GM12878 (cell line): ENCODE measurements around the gene ANKDD1A. TPM values are rescaled to one million over a fixed set of nuclear protein-coding genes. Genes with fewer than 3 reads are reported as not detected.

Experiments used
- ATAC-seq: fragments of 200-7000 bp; cut with Tn5 transposase; 3 replicates; pipeline ENCODE4 v1.9.1; 2020; ENCODE audit warnings: mild to moderate bottlenecking, moderate library complexity
- BruUV-seq: library from RNA; stranded (reverse); fragments of 400-500 nt; replicated peaks from 2 replicates; lab custom pipeline; 2021; lab: Mats Ljungman, UMichigan
- CTCF ChIA-PET: fragments of 300-600 bp; sonication (Branson Sonifier 250); formaldehyde crosslinking; extraction: SDS; loops from one replicate; lab custom pipeline; 2021; ENCODE audit warnings: inconsistent platforms; lab: Yijun Ruan, JAX
- POLR2A ChIA-PET: fragments of 350-600 bp; formaldehyde crosslinking; extraction: SDS; loops from one replicate; lab custom pipeline; 2021; ENCODE audit warnings: inconsistent platforms; lab: Charles Lee
- RAD21 ChIA-PET: fragments of 300-600 bp; sonication (Branson Sonifier 250); formaldehyde crosslinking; loops from one replicate; lab custom pipeline; 2023; ENCODE audit warnings: antibody characterized with exemption; ENCODE audit not compliant: unreplicated experiment; lab: Charles Lee
- SMC1A ChIA-PET: fragments of 300-600 bp; sonication (Branson Sonifier 250); formaldehyde crosslinking; loops from one replicate; lab custom pipeline; 2023; ENCODE audit not compliant: unreplicated experiment, uncharacterized antibody; lab: Charles Lee
- DNase-seq: peaks from one replicate; pipeline ENCODE4 v3.0.0-alpha.2; 2011; ENCODE audit warnings: low read depth, low spot score
- FAIRE-seq: peaks from 3 replicates; lab custom pipeline; 2011; peaks lifted over from hg19 to GRCh38; lab: Jason Lieb, UNC
- H2AFZ ChIP-seq: 2 replicates; pipeline ENCODE4 v1.6.0; 2011; ENCODE audit warnings: low read depth, low read length, control low read depth; ENCODE audit not compliant: control insufficient read depth
- H3K27ac ChIP-seq: 2 replicates; pipeline ENCODE4 v1.5.1; 2011; ENCODE audit warnings: control low read depth; ENCODE audit not compliant: control insufficient read depth, insufficient read depth
- H3K27me3 ChIP-seq, 2 experiments: replicated peaks in 1 of 2; 2 replicates each; pipeline versions ENCODE4 v1.6.0 to v1.6.1; 2011; ENCODE audit warnings: low read length in 1 of 2; ENCODE audit not compliant: control insufficient read depth in 2 of 2, insufficient read depth in 2 of 2
- H3K36me3 ChIP-seq, 2 experiments: 2 replicates each; pipeline ENCODE4 v1.5.1; 2011; ENCODE audit warnings: low read length in 1 of 2; ENCODE audit not compliant: control insufficient read depth in 2 of 2, insufficient read depth in 2 of 2
- H3K4me1 ChIP-seq: 2 replicates; pipeline ENCODE4 v1.6.1; 2011; ENCODE audit warnings: mild to moderate bottlenecking, low read length, moderate library complexity, mixed read lengths; ENCODE audit not compliant: control insufficient read depth, insufficient read depth
- H3K4me2 ChIP-seq: 2 replicates; pipeline ENCODE4 v1.6.0; 2011; ENCODE audit warnings: control low read depth; ENCODE audit not compliant: control insufficient read depth, insufficient read depth
- H3K4me3 ChIP-seq: fragments of 200-600 bp; sonication (generic); 2 replicates; pipeline ENCODE4 v1.5.1; 2016
- H3K79me2 ChIP-seq: 2 replicates; pipeline ENCODE4 v1.6.0; 2011; ENCODE audit warnings: low read length; ENCODE audit not compliant: control insufficient read depth, insufficient read depth
- H3K9ac ChIP-seq: 2 replicates; pipeline ENCODE4 v1.8.0; 2011; ENCODE audit warnings: low read length, control low read depth, mixed read lengths; ENCODE audit not compliant: control insufficient read depth, insufficient read depth
- H3K9me3 ChIP-seq: replicated peaks from 3 replicates; pipeline ENCODE4 v1.5.1; 2011; ENCODE audit warnings: mild to moderate bottlenecking, low read length; ENCODE audit not compliant: control insufficient read depth, insufficient read depth
- H4K20me1 ChIP-seq: 2 replicates; pipeline ENCODE4 v1.6.0; 2011; ENCODE audit not compliant: control insufficient read depth, insufficient read depth
- BACH1 ChIP-seq: fragments of 450-650 bp; IDR thresholded peaks from 2 replicates; pipeline ENCODE4 v1.6.1; 2017; ENCODE audit warnings: mild to moderate bottlenecking, borderline replicate concordance
- FOXK2 ChIP-seq: fragments of 450-650 bp; IDR thresholded peaks from 2 replicates; pipeline ENCODE4 v1.6.1; 2017; ENCODE audit warnings: mild to moderate bottlenecking, moderate library complexity
- IKZF1 ChIP-seq: fragments of 450-650 bp; conservative IDR thresholded peaks from 2 replicates; pipeline ENCODE4 v1.6.1; 2017; ENCODE audit warnings: antibody characterized with exemption, mild to moderate bottlenecking
- JUND ChIP-seq: IDR thresholded peaks from 2 replicates; pipeline ENCODE4 v1.6.1; 2012; ENCODE audit warnings: low read depth, mild to moderate bottlenecking, low read length, improper control_type of control experiment, moderate library complexity
- MXI1 ChIP-seq: fragments of 150-350 bp; IDR thresholded peaks from 2 replicates; pipeline ENCODE4 v1.6.1; 2011; ENCODE audit warnings: low read depth, mild to moderate bottlenecking, inconsistent platforms, low read length, improper control_type of control experiment
- POLR2A ChIP-seq: IDR thresholded peaks from 2 replicates; pipeline ENCODE4 v1.6.1; 2011; ENCODE audit warnings: low read depth, mild to moderate bottlenecking, low read length
- POU2F2 ChIP-seq: IDR thresholded peaks from 3 replicates; pipeline ENCODE4 v1.6.1; 2011; ENCODE audit warnings: low read depth, mild to moderate bottlenecking, low read length, borderline replicate concordance
- RAD51 ChIP-seq: fragments of 450-650 bp; IDR thresholded peaks from 2 replicates; pipeline ENCODE4 v1.6.1; 2016; ENCODE audit warnings: moderate library complexity, mild to moderate bottlenecking, inconsistent platforms
- RBBP5 ChIP-seq: fragments of 200-600 bp; sonication (generic); conservative IDR thresholded peaks from 2 replicates; pipeline ENCODE4 v1.6.1; 2016
- SMARCA5 ChIP-seq: fragments of 450-650 bp; IDR thresholded peaks from 2 replicates; pipeline ENCODE4 v1.6.1; 2017; ENCODE audit warnings: mild to moderate bottlenecking
- TCF7 ChIP-seq: IDR thresholded peaks from 2 replicates; pipeline ENCODE4 v1.6.1; 2014; ENCODE audit warnings: antibody characterized with exemption, borderline replicate concordance
- ZNF24 ChIP-seq: fragments of 450-650 bp; IDR thresholded peaks from 2 replicates; pipeline ENCODE4 v1.6.1; 2017; ENCODE audit warnings: antibody characterized with exemption, mild to moderate bottlenecking
- WGBS: methylation state at CpG from one replicate; pipeline ENCODE4 v1.1.6; 2016; ENCODE audit warnings: low lambda C conversion rate; ENCODE audit not compliant: insufficient replicate concordance, insufficient coverage; ENCODE audit errors: missing lambda C conversion rate; 5-methylcytosine and 5-hydroxymethylcytosine counted together
- in situ Hi-C: fragments of 300-500 bp; cut with MboI; formaldehyde crosslinking; loops from 9 replicates; pipeline ENCODE4 v1.14.3; 2018; ENCODE audit warnings: mixed read lengths
- intact Hi-C: fragments of 100-400 bp; cut with micrococcal nuclease; formaldehyde crosslinking; loops from one replicate; pipeline ENCODE4 v1.14.2; 2022; ENCODE audit not compliant: unreplicated experiment
- polyA plus RNA-seq, 11 experiments: library from polyadenylated mRNA; depleted of rRNA in 4 of 11; unstranded in 6 of 11; stranded (reverse) in 5 of 11; fragments of >200 nt; fragmentation: Nextera tagmentation in 4 of 11; fragmentation: Illumina TruSeq in 1 of 11; extraction: Ambion mirVana in 4 of 11; extraction: Trizol in 1 of 11; gene quantifications; 1 replicate in 1 of 11; 2 replicates in 10 of 11; pipeline versions ENCODE4 v1.2.1 to v1.2.3, GENCODE V29; 2011 to 2016; ENCODE audit warnings: inconsistent platforms in 2 of 11, missing spikeins in 2 of 11, low read depth in 1 of 11
- total RNA-seq, 4 experiments: library from RNA; depleted of rRNA in 3 of 4; stranded (reverse); fragments of >200 nt in 3 of 4; fragmentation: Illumina TruSeq in 1 of 4; extraction: Trizol in 1 of 4; gene quantifications; 2 replicates each; pipeline versions ENCODE4 v1.2.1 to v1.2.3, GENCODE V29; 2013 to 2021
- TF ChIP-seq, protein P1 (sequence below): fragments of 450-650 bp; formaldehyde crosslinking; IDR thresholded peaks from 2 replicates; pipeline ENCODE4 v1.4.0; 2022; ENCODE audit warnings: mild to moderate bottlenecking, moderate library complexity

ANKDD1A gene
- total and polyA plus RNA-seq, 10 of the 15 experiments (the other 5 are each of a cell fraction or from before 2014, with no cell fraction given): 1.5 to 6.6 (median 4.1) TPM

DNA sequence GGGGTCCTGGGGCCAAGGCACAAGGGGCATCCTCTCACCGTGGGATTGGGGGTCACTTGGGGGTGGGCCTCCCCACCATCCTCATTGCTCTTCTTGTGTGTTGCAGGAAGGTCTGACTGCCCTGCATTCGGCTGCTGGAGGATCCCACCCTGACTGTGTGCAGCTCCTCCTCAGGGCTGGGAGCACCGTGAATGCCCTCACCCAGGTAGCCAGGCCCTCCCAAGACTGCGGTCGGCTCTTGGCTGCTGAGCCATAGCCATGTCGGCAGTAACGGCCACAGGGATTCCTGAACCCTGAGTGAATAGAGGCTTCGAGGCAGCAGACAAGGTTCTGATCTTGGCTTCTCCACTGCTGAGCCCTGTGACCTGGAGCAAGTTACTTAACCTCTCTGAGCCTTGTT lies 19.7 kb downstream of the ANKDD1A start (continued):
- TF ChIP-seq IKZF1 (no peak), ZNF24 (no peak), POU2F2 (no peak), TCF7 (no peak), MXI1 (no peak), FOXK2 (no peak)

DNA sequence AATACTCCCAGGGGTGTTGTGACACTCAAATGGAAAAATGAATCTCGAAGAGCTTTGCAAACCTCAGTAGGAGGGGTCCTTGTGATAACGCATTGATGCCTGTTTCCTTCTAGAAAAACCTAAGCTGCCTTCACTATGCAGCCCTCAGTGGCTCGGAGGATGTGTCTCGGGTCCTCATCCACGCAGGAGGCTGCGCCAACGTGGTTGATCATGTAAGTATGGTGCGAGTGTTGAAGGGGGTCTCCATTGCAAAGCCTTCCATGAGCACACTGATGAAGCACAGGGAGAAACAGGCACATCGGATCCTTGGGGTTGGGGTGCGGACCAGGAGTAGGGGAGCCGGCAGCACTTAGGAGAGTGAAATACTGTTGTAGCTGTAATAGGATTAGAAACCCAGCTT lies 22.3 kb downstream of the ANKDD1A start:
- no peak overlapping the region for H2AFZ ChIP-seq
- no peaks in the 10 kb centered on the region for H4K20me1 ChIP-seq
- ChIA-PET CTCF (interaction anchor here (0.7 to 1.4 kb wide), 2 partner anchors 204 to 525 kb away, joined by 3 to 5 read pairs; no protein-coding TSS in a partner anchor), RAD21 (no interaction called here), POLR2A (interaction anchor here (1.2 kb wide), 1 partner anchor 22 kb away, joined by 4 read pairs; no protein-coding TSS in a partner anchor), SMC1A (interaction anchor here (0.6 to 0.7 kb wide), 2 partner anchors 31 to 48 kb away, joined by 3 read pairs; no protein-coding TSS in a partner anchor)
- DNase-seq (no peak), ATAC-seq (no peak), FAIRE-seq (no peak)
- H3K9me3 ChIP-seq: no peaks in the 10 kb centered on the region
- BruUV-seq: no TSS peak
- no peaks in the 10 kb centered on the region for H3K79me2 ChIP-seq
- no peak overlapping the region for H3K4me3 ChIP-seq
- TF ChIP-seq, protein P1, sequence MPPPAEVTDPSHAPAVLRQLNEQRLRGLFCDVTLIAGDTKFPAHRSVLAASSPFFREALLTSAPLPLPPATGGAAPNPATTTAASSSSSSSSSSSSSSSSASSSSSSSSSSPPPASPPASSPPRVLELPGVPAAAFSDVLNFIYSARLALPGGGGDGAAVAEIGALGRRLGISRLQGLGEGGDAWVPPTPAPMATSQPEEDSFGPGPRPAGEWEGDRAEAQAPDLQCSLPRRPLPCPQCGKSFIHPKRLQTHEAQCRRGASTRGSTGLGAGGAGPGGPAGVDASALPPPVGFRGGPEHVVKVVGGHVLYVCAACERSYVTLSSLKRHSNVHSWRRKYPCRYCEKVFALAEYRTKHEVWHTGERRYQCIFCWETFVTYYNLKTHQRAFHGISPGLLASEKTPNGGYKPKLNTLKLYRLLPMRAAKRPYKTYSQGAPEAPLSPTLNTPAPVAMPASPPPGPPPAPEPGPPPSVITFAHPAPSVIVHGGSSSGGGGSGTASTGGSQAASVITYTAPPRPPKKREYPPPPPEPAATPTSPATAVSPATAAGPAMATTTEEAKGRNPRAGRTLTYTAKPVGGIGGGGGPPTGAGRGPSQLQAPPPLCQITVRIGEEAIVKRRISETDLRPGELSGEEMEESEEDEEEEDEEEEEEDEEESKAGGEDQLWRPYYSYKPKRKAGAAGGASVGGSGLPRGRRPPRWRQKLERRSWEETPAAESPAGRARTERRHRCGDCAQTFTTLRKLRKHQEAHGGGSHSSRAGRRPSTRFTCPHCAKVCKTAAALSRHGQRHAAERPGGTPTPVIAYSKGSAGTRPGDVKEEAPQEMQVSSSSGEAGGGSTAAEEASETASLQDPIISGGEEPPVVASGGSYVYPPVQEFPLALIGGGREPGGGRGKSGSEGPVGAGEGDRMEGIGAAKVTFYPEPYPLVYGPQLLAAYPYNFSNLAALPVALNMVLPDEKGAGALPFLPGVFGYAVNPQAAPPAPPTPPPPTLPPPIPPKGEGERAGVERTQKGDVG (CRISPR knock-in tag): no peak
- TF ChIP-seq JUND (no peak), BACH1 (no peak), RBBP5 (no peak), RAD51 (no peak), SMARCA5 (no peak), POLR2A (no peak)
- in situ Hi-C loops: no loop called here
- intact Hi-C loops: no loop called here
- H3K27me3 ChIP-seq: no peaks in the 10 kb centered on the region
- 89% methylated on average over 11 of the region's 11 CpGs for WGBS
- no peak overlapping the region for H3K27ac ChIP-seq
- no peaks in the 10 kb centered on the region for H3K36me3 ChIP-seq
- H3K4me1 ChIP-seq: peaks cover 27% of the 10 kb centered on the region
- H3K4me2 ChIP-seq: no peak overlapping the region
- H3K9ac ChIP-seq: no peak overlapping the region
